ENCODE measurements around the gene ZSCAN20.

- TF ChIP-seq TAF1 (IDR thresholded peaks at IDR 0.05; ENCODE audit: borderline replicate concordance, insufficient read depth, low read length) (no peak), POLR2AphosphoS5 (IDR thresholded peaks at IDR 0.05; ENCODE audit: low read depth, low read length) (no peak)
These were observed 1.0 kb upstream of the ZSCAN20 start for GRCh38 chr1:33471416-33471815.
